Panc1 (cell line): Measurements from ENCODE around the gene AP2B1. TPM values are rescaled to one million over a fixed set of nuclear protein-coding genes. Genes with fewer than 3 reads are reported as not detected.

Experiments used
- ATAC-seq: fragments of 200-7000 bp; cut with Tn5 transposase; 2 replicates; pipeline ENCODE4 v1.9.1; 2020; ENCODE audit warnings: mild to moderate bottlenecking, moderate library complexity
- BruUV-seq: library from RNA; stranded (reverse); fragments of 400-500 nt; replicated peaks from 2 replicates; lab custom pipeline; 2021; lab: Mats Ljungman, UMichigan
- CTCF ChIA-PET: fragments of 300-600 bp; sonication (Branson Sonifier 250); formaldehyde crosslinking; loops from one replicate; lab custom pipeline; 2022; ENCODE audit warnings: antibody characterized with exemption; lab: Charles Lee
- POLR2A ChIA-PET: fragments of 300-600 bp; sonication (Branson Sonifier 250); formaldehyde crosslinking; loops from one replicate; lab custom pipeline; 2022; ENCODE audit warnings: antibody characterized with exemption; lab: Charles Lee
- DNase-seq: peaks from one replicate; pipeline ENCODE4 v3.0.0-alpha.2; 2010; ENCODE audit warnings: low read depth, low spot score
- H3K27ac ChIP-seq: 2 replicates; pipeline ENCODE4 v1.5.1; 2011; ENCODE audit warnings: mild to moderate bottlenecking, low read length, inconsistent platforms
- H3K27me3 ChIP-seq: fragments of 200-500 bp; sonication (Bioruptor generic); 2 replicates; pipeline ENCODE4 v1.6.0; 2014; ENCODE audit warnings: low read length, inconsistent platforms; ENCODE audit not compliant: control insufficient read depth, insufficient read depth
- H3K36me3 ChIP-seq: fragments of 200-500 bp; sonication (Bioruptor generic); 2 replicates; pipeline ENCODE4 v1.5.1; 2014; ENCODE audit warnings: inconsistent platforms, mild to moderate bottlenecking, low read length, moderate library complexity; ENCODE audit not compliant: control insufficient read depth, insufficient read depth
- H3K4me1 ChIP-seq: 2 replicates; pipeline ENCODE4 v1.5.1; 2011; ENCODE audit warnings: inconsistent platforms, mild to moderate bottlenecking, low read length, moderate library complexity; ENCODE audit not compliant: control insufficient read depth, insufficient read depth
- H3K4me3 ChIP-seq, 2 experiments: 2 replicates each; pipeline ENCODE4 v1.5.1; 2011 to 2012; ENCODE audit warnings: low read depth in 2 of 2, low read length in 2 of 2, mild to moderate bottlenecking in 2 of 2, inconsistent platforms in 1 of 2, moderate library complexity in 1 of 2
- H3K9me3 ChIP-seq: fragments of 200-500 bp; sonication (Bioruptor generic); 2 replicates; pipeline ENCODE4 v1.5.1; 2014; ENCODE audit warnings: low read depth, mild to moderate bottlenecking, inconsistent platforms, low read length, moderate library complexity; ENCODE audit not compliant: control insufficient read depth, insufficient read depth
- POLR2AphosphoS5 ChIP-seq: IDR thresholded peaks from 2 replicates; pipeline ENCODE4 v1.6.1; 2012; ENCODE audit warnings: mild to moderate bottlenecking, low read depth, low read length, moderate library complexity
- SIN3A ChIP-seq: IDR thresholded peaks from 2 replicates; pipeline ENCODE4 v1.6.1; 2012; ENCODE audit warnings: low read depth, mild to moderate bottlenecking, low read length, moderate library complexity, borderline replicate concordance; ENCODE audit not compliant: insufficient read depth
- TCF7L2 ChIP-seq: IDR thresholded peaks from 2 replicates; pipeline ENCODE4 v1.6.1; 2011; ENCODE audit warnings: mild to moderate bottlenecking, low read depth, low read length, inconsistent platforms
- in situ Hi-C: cut with HindIII; loops from 2 replicates; pipeline ENCODE4 v1.10.0; 2016; ENCODE audit warnings: low sequenced_read_pairs, low pct_unique_long_range_greater_than_20kb
- intact Hi-C: fragments of 100-400 bp; cut with micrococcal nuclease; formaldehyde crosslinking; loops from one replicate; pipeline ENCODE4 v1.10.0; 2022; ENCODE audit not compliant: unreplicated experiment
- total RNA-seq: library from RNA; stranded (reverse); gene quantifications from one replicate; pipeline ENCODE4 v1.2.1, GENCODE V29; 2021; ENCODE audit not compliant: unreplicated experiment
- TF ChIP-seq, protein P1 (sequence below): fragments of 450-650 bp; IDR thresholded peaks from 2 replicates; pipeline ENCODE4 v1.5.1; 2017; ENCODE audit warnings: mild to moderate bottlenecking
- TF ChIP-seq, protein P2 (sequence below), 2 experiments: IDR thresholded peaks; 2 replicates each; pipeline ENCODE4 v1.6.1; 2011 to 2012; ENCODE audit warnings: low read depth in 2 of 2, control low read depth in 1 of 2, low read length in 1 of 2, mild to moderate bottlenecking in 1 of 2, moderate library complexity in 1 of 2; ENCODE audit not compliant: insufficient read depth in 1 of 2

Gene AP2B1
- total RNA-seq, 1 experiment from 2014 or later, result 446 TPM

DNA sequence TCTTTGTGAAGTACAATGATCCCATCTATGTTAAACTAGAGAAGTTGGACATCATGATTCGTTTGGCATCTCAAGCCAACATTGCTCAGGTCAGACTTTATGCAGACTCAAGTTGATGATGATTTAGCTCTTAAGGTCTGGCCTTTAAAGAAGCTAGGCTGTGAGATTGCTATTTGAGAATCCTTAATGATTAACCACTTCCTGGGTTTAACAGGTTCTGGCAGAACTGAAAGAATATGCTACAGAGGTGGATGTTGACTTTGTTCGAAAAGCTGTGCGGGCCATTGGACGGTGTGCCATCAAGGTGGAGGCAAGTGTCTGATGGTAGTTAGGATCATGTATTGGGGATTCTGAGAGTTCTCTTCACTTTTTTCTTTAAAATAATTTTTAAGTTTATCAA, 40.3 kb downstream of the AP2B1 start:
- POLR2A ChIA-PET, result interaction anchor here (0.6 to 1.4 kb wide), 2 partner anchors 20 to 631 kb away, joined by 3 read pairs; no protein-coding TSS in a partner anchor
- intact Hi-C loops (no loop called here), in situ Hi-C loops (no loop called here)
- H3K4me3 ChIP-seq, result no peak overlapping the region
- peaks cover 79% of the 10 kb centered on the region for H3K36me3 ChIP-seq
- no peaks in the 10 kb centered on the region for H3K27me3 ChIP-seq
- CTCF ChIA-PET, result no interaction called here
- BruUV-seq, result no TSS peak
- no peaks in the 10 kb centered on the region for H3K9me3 ChIP-seq
- TF ChIP-seq, protein P1, sequence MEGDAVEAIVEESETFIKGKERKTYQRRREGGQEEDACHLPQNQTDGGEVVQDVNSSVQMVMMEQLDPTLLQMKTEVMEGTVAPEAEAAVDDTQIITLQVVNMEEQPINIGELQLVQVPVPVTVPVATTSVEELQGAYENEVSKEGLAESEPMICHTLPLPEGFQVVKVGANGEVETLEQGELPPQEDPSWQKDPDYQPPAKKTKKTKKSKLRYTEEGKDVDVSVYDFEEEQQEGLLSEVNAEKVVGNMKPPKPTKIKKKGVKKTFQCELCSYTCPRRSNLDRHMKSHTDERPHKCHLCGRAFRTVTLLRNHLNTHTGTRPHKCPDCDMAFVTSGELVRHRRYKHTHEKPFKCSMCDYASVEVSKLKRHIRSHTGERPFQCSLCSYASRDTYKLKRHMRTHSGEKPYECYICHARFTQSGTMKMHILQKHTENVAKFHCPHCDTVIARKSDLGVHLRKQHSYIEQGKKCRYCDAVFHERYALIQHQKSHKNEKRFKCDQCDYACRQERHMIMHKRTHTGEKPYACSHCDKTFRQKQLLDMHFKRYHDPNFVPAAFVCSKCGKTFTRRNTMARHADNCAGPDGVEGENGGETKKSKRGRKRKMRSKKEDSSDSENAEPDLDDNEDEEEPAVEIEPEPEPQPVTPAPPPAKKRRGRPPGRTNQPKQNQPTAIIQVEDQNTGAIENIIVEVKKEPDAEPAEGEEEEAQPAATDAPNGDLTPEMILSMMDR, result no peak
- no peak for TF ChIP-seq SIN3A
- TF ChIP-seq, protein P2, sequence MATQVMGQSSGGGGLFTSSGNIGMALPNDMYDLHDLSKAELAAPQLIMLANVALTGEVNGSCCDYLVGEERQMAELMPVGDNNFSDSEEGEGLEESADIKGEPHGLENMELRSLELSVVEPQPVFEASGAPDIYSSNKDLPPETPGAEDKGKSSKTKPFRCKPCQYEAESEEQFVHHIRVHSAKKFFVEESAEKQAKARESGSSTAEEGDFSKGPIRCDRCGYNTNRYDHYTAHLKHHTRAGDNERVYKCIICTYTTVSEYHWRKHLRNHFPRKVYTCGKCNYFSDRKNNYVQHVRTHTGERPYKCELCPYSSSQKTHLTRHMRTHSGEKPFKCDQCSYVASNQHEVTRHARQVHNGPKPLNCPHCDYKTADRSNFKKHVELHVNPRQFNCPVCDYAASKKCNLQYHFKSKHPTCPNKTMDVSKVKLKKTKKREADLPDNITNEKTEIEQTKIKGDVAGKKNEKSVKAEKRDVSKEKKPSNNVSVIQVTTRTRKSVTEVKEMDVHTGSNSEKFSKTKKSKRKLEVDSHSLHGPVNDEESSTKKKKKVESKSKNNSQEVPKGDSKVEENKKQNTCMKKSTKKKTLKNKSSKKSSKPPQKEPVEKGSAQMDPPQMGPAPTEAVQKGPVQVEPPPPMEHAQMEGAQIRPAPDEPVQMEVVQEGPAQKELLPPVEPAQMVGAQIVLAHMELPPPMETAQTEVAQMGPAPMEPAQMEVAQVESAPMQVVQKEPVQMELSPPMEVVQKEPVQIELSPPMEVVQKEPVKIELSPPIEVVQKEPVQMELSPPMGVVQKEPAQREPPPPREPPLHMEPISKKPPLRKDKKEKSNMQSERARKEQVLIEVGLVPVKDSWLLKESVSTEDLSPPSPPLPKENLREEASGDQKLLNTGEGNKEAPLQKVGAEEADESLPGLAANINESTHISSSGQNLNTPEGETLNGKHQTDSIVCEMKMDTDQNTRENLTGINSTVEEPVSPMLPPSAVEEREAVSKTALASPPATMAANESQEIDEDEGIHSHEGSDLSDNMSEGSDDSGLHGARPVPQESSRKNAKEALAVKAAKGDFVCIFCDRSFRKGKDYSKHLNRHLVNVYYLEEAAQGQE (IDR thresholded peaks at IDR 0.05; ENCODE audit: insufficient read depth in 1 of 2, low read depth in 2 of 2, low read length in 1 of 2), result no peak
- no peak for TF ChIP-seq POLR2AphosphoS5
- TF ChIP-seq TCF7L2, result no peak
- no peak overlapping the region for H3K27ac ChIP-seq
- DNase-seq (no peak), ATAC-seq (no peak)
- H3K4me1 ChIP-seq, result peaks cover 7% of the 10 kb centered on the region; the same call in 1 of the 2 replicates

DNA sequence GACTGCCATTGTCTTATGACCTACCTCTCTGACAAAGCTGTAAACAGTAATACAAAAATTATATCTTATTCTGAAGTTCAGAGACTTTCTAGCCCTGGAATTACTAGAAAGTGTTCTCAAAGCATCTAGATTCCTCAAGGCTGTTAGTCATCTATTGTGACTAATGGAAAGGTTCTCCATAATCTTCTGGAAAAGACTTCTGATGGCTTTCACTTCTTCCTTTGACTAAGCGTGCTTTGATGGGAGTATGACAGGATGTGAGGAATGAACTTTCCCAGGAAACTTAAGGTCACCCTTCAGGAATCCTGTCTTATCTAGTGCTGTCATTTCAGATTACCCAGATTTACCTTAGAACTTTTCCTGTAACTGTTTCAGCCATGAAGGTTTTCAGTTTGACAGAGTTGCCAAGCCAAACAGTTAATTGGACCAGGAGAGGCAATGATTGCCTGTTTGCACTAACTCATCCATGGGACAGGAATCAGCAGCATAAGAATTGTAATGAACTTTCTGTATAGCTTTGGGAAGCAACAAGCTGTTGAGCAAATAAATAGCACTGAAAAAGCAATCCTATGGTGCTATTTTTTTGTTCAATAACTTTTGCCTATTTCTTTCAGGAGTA, 43.5 kb downstream of the AP2B1 start:
- Histone ChIP-seq H3K4me1 (peaks cover 7% of the 10 kb centered on the region; the same call in 1 of the 2 replicates), H3K27ac (no peak overlapping the region), H3K4me3 (no peak overlapping the region), H3K36me3 (peaks cover 73% of the 10 kb centered on the region), H3K9me3 (no peaks in the 10 kb centered on the region), H3K27me3 (no peaks in the 10 kb centered on the region)
- BruUV-seq, result no TSS peak
- peak; percentile 59; the same call in 1 of the 2 replicates for ATAC-seq
- TF ChIP-seq, protein P2 (IDR thresholded peaks at IDR 0.05; ENCODE audit: insufficient read depth in 1 of 2, low read depth in 2 of 2, low read length in 1 of 2), result no peak
- TF ChIP-seq SIN3A (no peak), POLR2AphosphoS5 (no peak), TCF7L2 (no peak)
- TF ChIP-seq, protein P1, result no peak
- ChIA-PET CTCF (no interaction called here), POLR2A (no interaction called here)
- peak; percentile 32 for DNase-seq
- intact Hi-C loops, result no loop called here
- in situ Hi-C loops, result no loop called here
